Skeletal muscle tissue (tissue), 4 donors: ENCODE data around the gene PRSS2. TPM values are rescaled to one million over a fixed set of nuclear protein-coding genes. Genes with fewer than 3 reads are reported as not detected.

Experiments used
- H3K27ac ChIP-seq: one replicate; pipeline ENCODE4 v1.7.0; 2013; ENCODE audit warnings: mild to moderate bottlenecking, low read depth, low read length, inconsistent platforms
- H3K27me3 ChIP-seq, 3 donors: one replicate each; pipeline ENCODE4 v1.7.0; 2013; ENCODE audit warnings: low read length in 3 of 3; ENCODE audit not compliant: control insufficient read depth in 3 of 3, insufficient read depth in 3 of 3
- H3K36me3 ChIP-seq, 3 donors: one replicate each; pipeline ENCODE4 v1.7.0; 2013; ENCODE audit warnings: low read length in 3 of 3; ENCODE audit not compliant: control insufficient read depth in 3 of 3, insufficient read depth in 3 of 3
- H3K4me1 ChIP-seq, 3 donors: one replicate each; pipeline ENCODE4 v1.7.0; 2013; ENCODE audit warnings: low read length in 3 of 3, mild to moderate bottlenecking in 3 of 3; ENCODE audit not compliant: control insufficient read depth in 3 of 3, insufficient read depth in 3 of 3
- H3K4me3 ChIP-seq, 3 donors: one replicate each; pipeline ENCODE4 v1.7.0; 2013; ENCODE audit warnings: low read length in 3 of 3
- H3K9ac ChIP-seq, 3 donors: one replicate each; pipeline ENCODE4 v1.7.0; 2013; ENCODE audit warnings: low read length in 3 of 3, mild to moderate bottlenecking in 3 of 3, moderate library complexity in 2 of 3, low read depth in 1 of 3
- H3K9me3 ChIP-seq, 3 donors: one replicate each; pipeline ENCODE4 v1.7.0; 2013; ENCODE audit warnings: low read length in 3 of 3; ENCODE audit not compliant: control insufficient read depth in 3 of 3
- total RNA-seq: library from RNA; depleted of rRNA; stranded (reverse); fragments of >200 nt; gene quantifications from one replicate; pipeline ENCODE4 v1.2.3, GENCODE V29; 2014
- donor health status: Osteomylitis.

PRSS2 gene
- total RNA-seq, 1 donor from 2014 or later = not detected

DNA sequence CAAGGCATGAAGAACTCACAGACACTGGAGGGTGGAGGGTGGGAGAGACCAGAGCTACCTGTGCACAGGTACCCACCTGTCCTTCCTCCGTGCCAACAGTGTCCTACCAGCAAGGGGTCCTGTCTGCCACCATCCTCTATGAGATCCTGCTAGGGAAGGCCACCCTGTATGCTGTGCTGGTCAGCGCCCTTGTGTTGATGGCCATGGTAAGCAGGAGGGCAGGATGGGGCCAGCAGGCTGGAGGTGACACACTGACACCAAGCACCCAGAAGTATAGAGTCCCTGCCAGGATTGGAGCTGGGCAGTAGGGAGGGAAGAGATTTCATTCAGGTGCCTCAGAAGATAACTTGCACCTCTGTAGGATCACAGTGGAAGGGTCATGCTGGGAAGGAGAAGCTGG lies 21.8 kb downstream of the PRSS2 start:
- H3K27ac ChIP-seq = no peak overlapping the region
- peaks cover 10 to 13% (median 10%) of the 10 kb centered on the region in 3 donors for H3K4me1 ChIP-seq
- no peak overlapping the region for H3K9ac ChIP-seq
- H3K4me3 ChIP-seq = no peak overlapping the region
- H3K9me3 ChIP-seq = no peaks in the 10 kb centered on the region
- peaks cover 27 to 37% (median 30%) of the 10 kb centered on the region in 3 donors for H3K27me3 ChIP-seq
- no peaks in the 10 kb centered on the region for H3K36me3 ChIP-seq

DNA sequence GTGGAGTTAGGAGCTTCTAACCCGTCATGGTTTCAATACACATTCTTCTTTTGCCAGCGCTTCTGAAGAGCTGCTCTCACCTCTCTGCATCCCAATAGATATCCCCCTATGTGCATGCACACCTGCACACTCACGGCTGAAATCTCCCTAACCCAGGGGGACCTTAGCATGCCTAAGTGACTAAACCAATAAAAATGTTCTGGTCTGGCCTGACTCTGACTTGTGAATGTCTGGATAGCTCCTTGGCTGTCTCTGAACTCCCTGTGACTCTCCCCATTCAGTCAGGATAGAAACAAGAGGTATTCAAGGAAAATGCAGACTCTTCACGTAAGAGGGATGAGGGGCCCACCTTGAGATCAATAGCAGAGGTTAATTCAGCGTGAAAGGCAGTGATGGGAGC lies 22.4 kb downstream of the PRSS2 start:
- Histone ChIP-seq H3K9me3 (no peaks in the 10 kb centered on the region), H3K27me3 (peaks cover 33 to 42% (median 35%) of the 10 kb centered on the region in 3 donors), H3K4me3 (no peak overlapping the region), H3K36me3 (no peaks in the 10 kb centered on the region), H3K4me1 (peaks cover 12 to 17% (median 15%) of the 10 kb centered on the region in 3 donors), H3K27ac (no peak overlapping the region), H3K9ac (no peak overlapping the region)

DNA sequence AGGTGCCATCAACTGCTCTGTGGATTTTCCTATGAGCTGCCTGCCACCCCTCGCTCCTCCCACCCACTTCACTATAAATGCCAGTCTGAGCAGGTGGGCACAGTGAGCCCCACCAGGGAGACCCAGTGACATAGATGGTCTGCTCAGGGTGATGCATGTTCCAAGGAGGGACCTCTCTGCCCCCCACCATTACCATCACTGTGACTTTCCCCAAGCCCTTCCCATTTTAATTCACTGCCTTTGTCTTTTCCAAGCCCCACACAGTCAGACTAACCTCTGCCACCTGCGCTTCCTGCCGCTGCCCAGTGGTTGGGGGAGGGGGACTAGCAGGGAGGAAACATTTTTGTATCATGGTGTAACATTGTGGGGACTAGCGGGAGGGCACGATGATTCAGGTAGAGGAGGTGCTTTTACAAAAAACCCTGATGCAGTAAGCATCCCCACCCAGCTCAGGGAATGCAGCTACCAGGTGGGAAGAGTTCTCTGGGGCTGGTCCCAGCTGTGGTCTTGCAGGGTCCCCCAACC lies 24.6 kb downstream of the PRSS2 start:
- Histone ChIP-seq H3K4me1 (peaks cover 12 to 17% (median 15%) of the 10 kb centered on the region in 3 donors), H3K36me3 (no peaks in the 10 kb centered on the region), H3K27me3 (peaks cover 40 to 54% (median 43%) of the 10 kb centered on the region in 3 donors), H3K27ac (no peak overlapping the region), H3K9me3 (no peaks in the 10 kb centered on the region), H3K4me3 (no peak overlapping the region), H3K9ac (no peak overlapping the region)

DNA sequence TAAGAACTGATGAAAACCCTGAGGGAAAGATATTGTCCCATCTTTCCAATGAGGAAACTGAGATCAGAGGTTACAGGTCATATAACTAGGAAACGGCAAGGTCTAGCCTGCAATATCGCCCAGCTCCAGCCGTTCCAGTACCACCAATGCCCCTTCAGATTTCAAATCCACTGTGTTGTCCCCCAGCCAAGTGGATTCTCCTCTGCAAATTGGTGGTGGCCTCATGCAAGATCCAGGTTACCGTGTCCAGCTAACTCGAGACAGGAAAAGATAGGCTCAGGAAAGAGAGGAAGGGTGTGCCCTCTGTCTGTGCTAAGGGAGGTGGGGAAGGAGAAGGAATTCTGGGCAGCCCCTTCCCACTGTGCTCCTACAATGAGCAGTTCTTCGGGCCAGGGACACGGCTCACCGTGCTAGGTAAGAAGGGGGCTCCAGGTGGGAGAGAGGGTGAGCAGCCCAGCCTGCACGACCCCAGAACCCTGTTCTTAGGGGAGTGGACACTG lies 25.3 kb downstream of the PRSS2 start:
- Histone ChIP-seq H3K36me3 (no peaks in the 10 kb centered on the region), H3K27me3 (peaks cover 40 to 54% (median 47%) of the 10 kb centered on the region in 3 donors), H3K4me3 (no peak overlapping the region), H3K4me1 (peaks cover 12 to 17% (median 15%) of the 10 kb centered on the region in 3 donors), H3K9me3 (no peaks in the 10 kb centered on the region), H3K27ac (no peak overlapping the region), H3K9ac (peak overlapping the region in 2 of 3 donors; percentile 45 to 57)

DNA sequence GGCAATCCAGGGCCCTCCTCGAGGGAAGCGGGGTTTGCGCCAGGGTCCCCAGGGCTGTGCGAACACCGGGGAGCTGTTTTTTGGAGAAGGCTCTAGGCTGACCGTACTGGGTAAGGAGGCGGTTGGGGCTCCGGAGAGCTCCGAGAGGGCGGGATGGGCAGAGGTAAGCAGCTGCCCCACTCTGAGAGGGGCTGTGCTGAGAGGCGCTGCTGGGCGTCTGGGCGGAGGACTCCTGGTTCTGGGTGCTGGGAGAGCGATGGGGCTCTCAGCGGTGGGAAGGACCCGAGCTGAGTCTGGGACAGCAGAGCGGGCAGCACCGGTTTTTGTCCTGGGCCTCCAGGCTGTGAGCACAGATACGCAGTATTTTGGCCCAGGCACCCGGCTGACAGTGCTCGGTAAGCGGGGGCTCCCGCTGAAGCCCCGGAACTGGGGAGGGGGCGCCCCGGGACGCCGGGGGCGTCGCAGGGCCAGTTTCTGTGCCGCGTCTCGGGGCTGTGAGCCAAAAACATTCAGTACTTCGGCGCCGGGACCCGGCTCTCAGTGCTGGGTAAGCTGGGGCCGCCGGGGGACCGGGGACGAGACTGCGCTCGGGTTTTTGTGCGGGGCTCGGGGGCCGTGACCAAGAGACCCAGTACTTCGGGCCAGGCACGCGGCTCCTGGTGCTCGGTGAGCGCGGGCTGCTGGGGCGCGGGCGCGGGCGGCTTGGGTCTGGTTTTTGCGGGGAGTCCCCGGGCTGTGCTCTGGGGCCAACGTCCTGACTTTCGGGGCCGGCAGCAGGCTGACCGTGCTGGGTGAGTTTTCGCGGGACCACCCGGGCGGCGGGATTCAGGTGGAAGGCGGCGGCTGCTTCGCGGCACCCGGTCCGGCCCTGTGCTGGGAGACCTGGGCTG lies 26.0 kb downstream of the PRSS2 start:
- Histone ChIP-seq H3K27ac (peak overlapping the region; percentile 47), H3K27me3 (peaks cover 40 to 54% (median 49%) of the 10 kb centered on the region in 3 donors), H3K9me3 (no peaks in the 10 kb centered on the region), H3K4me1 (peaks cover 12 to 17% (median 15%) of the 10 kb centered on the region in 3 donors), H3K9ac (peak overlapping the region in 2 of 3 donors; percentile 45 to 57), H3K4me3 (peak overlapping the region; percentile 46 to 61 (median 59)), H3K36me3 (no peaks in the 10 kb centered on the region)

DNA sequence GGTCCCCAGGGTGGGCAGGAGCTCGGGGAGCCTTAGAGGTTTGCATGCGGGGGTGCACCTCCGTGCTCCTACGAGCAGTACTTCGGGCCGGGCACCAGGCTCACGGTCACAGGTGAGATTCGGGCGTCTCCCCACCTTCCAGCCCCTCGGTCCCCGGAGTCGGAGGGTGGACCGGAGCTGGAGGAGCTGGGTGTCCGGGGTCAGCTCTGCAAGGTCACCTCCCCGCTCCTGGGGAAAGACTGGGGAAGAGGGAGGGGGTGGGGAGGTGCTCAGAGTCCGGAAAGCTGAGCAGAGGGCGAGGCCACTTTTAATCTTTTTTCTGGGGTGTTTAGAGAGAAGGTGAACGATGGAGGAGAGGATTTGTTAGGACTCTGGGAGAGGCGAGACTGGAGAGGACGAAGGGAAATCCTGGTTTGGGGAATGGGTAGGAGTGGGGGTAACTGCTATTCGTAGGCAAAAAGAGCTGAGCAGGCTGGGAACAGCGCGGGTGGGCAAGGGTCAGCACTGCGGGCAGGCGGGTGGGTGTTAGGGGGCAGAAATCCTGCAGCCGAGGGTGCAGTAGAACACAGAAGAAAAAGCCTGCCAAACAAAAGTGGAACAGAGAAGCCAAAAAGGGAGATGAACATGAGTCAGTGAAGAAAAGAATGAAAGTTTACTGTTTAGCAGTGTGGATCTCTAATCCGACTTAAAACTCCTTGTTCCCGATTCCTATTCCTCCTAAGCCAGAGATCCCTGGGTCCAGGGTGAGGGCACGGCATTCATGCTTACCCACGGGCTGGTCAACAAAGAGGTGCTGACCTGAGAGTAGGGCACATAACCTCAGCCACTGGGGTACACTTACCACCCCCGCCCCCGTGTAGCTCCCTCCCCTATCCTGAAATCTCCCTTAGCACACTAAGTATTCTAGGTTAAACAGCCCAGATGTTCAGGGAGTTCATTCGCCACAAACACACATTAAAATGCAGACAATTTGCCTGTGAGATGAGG lies 26.9 kb downstream of the PRSS2 start:
- Histone ChIP-seq H3K27me3 (peaks cover 38 to 54% (median 47%) of the 10 kb centered on the region in 3 donors), H3K27ac (peak overlapping the region; percentile 47), H3K4me1 (peaks cover 12 to 17% (median 15%) of the 10 kb centered on the region in 3 donors), H3K36me3 (no peaks in the 10 kb centered on the region), H3K4me3 (peak overlapping the region; percentile 46 to 61 (median 59)), H3K9ac (peak overlapping the region in 2 of 3 donors; percentile 23 to 57), H3K9me3 (no peaks in the 10 kb centered on the region)

DNA sequence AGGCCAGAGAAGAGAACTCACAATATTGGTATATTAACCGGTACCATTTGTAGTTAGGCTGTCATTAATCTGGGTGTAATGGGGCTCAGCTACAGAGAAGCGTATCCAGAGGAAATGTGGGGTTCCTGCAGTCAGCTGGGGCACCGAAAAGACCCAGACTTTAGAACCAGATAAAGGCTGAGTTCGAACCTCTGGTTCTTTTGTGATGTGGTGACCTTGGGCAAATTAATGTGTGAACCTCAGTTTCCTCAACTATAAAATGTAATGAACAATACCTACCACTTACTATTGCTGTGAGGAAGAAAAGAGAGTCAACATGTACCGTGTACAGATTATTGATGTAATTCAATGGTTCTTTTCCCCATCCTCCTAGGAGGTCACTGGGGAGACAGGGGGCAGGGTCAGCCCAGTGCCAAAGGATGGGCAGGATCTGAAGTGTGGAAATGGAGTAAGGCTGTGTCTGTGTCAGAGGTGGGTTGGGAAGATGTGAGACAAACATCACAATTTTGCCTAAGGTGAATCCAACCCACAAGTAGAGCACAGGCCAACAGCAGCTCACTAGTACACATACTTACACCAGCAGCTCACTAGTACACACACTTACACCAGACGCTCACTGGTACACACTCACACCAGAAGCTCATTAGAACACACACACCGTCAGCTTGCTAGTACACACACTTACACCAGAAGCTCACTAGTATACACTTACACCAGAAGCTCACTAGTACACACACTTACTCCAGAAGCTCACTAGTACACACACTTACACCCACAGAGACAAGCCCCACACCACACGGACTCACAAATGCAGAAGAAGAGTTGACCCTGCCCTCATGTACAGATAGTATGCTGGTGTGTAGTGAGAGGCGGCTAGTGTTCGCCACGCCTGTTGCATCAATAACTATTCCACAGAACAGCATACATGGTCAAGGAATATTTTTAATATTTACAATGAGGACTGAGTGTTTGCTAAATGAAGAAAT lies 28.0 kb downstream of the PRSS2 start:
- Histone ChIP-seq H3K36me3 (no peaks in the 10 kb centered on the region), H3K27ac (peak overlapping the region; percentile 2), H3K4me3 (no peak overlapping the region), H3K9me3 (no peaks in the 10 kb centered on the region), H3K27me3 (peaks cover 38 to 50% (median 49%) of the 10 kb centered on the region in 3 donors), H3K9ac (peak overlapping the region in 1 of 3 donors; percentile 57), H3K4me1 (peaks cover 12 to 17% (median 15%) of the 10 kb centered on the region in 3 donors)

DNA sequence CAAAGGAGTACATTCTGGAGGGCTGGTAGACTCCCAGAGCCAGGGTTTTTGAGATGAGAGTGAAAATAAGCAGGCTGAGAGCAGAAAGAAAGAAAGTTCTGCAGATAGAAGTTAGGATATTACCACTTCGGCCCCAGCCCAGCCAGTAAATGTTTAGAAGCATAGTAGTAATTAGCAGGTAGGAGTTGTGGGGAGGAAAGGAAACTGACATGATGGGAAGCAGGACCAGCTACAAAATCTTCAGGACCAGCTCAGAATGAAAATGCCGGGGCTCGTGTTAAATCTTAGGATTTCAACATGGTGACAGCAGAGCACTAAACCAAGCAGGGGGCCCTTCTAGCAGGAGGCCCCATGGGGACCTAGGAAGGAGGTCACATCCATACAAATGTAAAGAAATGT lies 28.7 kb downstream of the PRSS2 start:
- Histone ChIP-seq H3K27me3 (peaks cover 38 to 51% (median 48%) of the 10 kb centered on the region in 3 donors), H3K9me3 (no peaks in the 10 kb centered on the region), H3K9ac (no peak overlapping the region), H3K27ac (peak overlapping the region; percentile 2), H3K4me3 (no peak overlapping the region), H3K36me3 (no peaks in the 10 kb centered on the region), H3K4me1 (peaks cover 12 to 17% (median 15%) of the 10 kb centered on the region in 3 donors)
